Coronary artery (tissue), 2 donors: ENCODE results near the gene CPT2.
"Not testable (repeated sequence)": the region's sequence is repeated elsewhere in the genome, so short reads cannot be mapped to it uniquely, and the experiment has no call there.

ENCODE experiments used
- DNase-seq: peaks from one replicate; pipeline ENCODE4 v3.0.0-alpha.2; 2017; ENCODE audit warnings: low spot score
- H3K27ac ChIP-seq, 2 donors: fragments of 200-600 bp; sonication (generic); one replicate each; pipeline ENCODE4 v1.5.1; 2016 to 2019
- H3K4me3 ChIP-seq: fragments of 200-600 bp; sonication (generic); 2 replicates; pipeline ENCODE4 v1.5.1; 2016; ENCODE audit warnings: mild to moderate bottlenecking, moderate library complexity
- TF ChIP-seq, protein P1 (sequence below): fragments of 200-600 bp; sonication (generic); IDR thresholded peaks from one replicate; pipeline ENCODE4 v1.5.1; 2019; ENCODE audit warnings: antibody characterized with exemption

CPT2 gene

DNA sequence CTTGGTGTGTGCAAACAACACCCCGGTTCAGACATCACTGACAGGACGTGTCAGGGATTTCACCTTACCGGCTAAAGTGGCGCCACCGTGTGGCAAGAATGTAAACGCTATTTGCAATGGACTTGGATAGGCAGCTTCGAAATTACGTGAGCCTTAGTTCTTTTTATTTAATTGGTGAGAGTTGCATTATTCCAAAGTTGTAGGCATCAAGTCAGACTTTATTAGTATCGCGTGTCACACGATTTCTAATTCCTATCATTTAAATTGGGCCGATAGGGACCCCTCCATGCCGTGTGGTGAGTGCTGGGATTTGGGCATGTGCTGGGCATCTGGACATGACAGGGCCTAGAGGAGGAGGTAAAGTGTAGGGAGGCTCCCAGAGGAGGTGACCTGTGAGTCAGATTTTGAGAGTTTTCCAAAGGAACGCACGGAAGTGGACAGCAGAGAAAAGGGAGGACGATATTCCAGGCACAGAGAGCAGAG is 14.5 kb upstream of the CPT2 start:
- DNase-seq, result no peak
- no peak overlapping the region for H3K4me3 ChIP-seq
- H3K27ac ChIP-seq, result peak overlapping the region in 1 of 2 donors; percentile 69
- TF ChIP-seq, protein P1, sequence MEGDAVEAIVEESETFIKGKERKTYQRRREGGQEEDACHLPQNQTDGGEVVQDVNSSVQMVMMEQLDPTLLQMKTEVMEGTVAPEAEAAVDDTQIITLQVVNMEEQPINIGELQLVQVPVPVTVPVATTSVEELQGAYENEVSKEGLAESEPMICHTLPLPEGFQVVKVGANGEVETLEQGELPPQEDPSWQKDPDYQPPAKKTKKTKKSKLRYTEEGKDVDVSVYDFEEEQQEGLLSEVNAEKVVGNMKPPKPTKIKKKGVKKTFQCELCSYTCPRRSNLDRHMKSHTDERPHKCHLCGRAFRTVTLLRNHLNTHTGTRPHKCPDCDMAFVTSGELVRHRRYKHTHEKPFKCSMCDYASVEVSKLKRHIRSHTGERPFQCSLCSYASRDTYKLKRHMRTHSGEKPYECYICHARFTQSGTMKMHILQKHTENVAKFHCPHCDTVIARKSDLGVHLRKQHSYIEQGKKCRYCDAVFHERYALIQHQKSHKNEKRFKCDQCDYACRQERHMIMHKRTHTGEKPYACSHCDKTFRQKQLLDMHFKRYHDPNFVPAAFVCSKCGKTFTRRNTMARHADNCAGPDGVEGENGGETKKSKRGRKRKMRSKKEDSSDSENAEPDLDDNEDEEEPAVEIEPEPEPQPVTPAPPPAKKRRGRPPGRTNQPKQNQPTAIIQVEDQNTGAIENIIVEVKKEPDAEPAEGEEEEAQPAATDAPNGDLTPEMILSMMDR, result peak; percentile 72

DNA sequence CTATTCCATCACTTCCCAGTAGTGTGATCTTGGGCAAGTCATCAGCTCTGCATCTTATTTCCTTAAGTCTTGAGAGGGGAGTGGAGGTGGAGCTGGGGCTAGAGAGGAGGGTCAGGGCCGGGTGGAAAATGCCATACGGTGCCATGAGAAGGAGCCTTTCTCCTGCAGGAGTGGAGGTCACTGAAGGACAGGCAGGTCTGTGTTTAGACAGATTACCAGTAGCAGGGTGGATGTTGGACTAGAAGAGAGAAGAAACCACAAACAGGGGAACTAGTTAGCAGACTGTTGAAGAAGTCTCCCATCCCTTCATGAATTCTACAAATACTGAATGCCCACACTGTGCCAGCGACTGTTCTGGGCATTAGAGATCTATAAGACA is 13.9 kb upstream of the CPT2 start:
- Histone ChIP-seq H3K27ac (peak overlapping the region in 1 of 2 donors; percentile 69), H3K4me3 (no peak overlapping the region)
- DNase-seq, result peak; percentile 40
- TF ChIP-seq, protein P1, result no peak

DNA sequence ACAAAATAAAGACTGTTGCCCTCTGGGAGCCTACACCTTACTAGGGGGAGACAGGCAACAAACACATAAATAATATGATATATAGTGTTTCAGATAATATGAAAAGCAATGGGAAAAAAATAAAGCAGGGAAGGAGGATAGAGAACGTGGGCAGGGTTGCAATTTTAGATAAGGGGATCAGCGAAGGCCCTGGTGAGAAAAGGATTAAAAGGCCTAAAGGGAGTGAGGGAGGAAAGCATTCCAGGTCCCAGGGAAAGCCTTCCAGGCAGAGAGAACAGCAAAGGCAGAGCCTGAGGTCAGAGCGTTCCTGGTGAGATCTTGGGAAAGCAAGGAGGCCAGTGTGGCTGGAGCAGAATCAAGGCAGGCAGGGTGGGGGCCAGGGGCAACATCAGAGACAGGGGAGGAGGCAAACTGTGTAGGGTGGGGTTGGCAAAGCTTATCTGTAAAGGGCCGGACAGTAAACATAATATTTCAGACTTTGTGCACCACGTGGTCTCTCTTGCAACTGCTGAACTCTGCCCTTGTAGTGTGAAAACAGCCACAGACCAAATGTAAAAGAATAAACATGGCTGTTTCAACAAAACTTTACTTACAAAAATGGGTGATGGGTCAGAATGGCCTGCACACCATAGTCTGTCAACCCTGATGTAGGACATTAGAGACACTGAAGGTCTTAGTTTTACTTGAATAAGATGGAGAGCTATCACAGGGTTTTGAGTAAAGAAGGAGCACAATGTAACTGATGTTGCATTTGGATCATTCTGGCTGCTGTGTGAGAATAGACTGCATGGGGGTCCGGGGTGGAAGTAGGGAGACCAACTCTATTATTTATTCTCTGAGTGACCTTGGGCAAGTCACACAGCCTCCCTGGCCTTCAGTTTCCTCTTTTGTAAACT is 13.3 kb upstream of the CPT2 start:
- DNase-seq, result peak; percentile 71
- peak overlapping the region in 1 of 2 donors; percentile 69 for H3K27ac ChIP-seq

GRCh38 chr1:53185955-53186297 is 10.7 kb upstream of the CPT2 start:
- H3K27ac ChIP-seq, DNase-seq: not testable (repeated sequence)
- peak overlapping the region; percentile 61 for H3K4me3 ChIP-seq

More for the DNA sequence above, 13.3 kb upstream of the CPT2 start:
- TF ChIP-seq, protein P1, result no peak
- H3K4me3 ChIP-seq, result no peak overlapping the region

DNA sequence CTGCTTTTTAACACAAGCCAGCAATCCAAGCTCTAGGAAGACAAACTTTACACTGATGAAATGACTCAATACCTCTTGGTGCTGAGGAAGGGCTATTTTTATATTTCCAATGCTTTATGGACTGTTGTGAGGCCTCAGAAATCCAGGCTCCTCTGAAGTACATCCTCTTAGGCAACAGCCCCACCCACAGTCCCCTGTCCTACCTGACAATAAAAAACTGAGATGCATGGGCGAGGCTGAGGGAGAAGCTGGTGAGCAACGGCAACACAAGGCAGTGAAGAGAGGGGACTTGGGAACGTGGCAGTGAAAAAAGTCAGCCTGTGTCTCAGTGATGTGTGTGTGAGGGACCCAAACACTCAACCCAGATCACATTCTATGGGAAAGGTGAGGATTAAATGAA is 10.1 kb upstream of the CPT2 start:
- TF ChIP-seq, protein P1, result no peak
- no peak for DNase-seq
- Histone ChIP-seq H3K4me3 (no peak overlapping the region), H3K27ac (no peak overlapping the region)

DNA sequence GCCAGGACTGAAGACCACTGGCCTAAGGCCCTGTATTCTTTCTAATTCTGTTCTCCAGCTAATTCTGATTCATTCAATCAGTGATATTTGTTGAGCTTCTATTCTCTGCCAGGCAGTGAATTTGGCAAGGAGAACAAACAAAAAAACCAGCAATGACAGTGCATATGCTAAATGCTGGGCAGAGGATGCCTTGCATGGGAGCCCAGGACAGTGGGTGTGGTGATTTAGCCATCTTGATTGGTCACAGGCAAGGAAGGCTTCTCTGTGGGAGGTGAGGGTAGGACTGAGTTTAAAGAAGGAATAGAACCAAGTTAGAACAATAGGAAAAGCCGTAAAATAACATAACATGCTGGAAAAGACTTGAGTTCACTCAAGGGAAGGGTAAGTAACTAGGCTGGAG is 9.2 kb upstream of the CPT2 start:
- no peak overlapping the region for H3K27ac ChIP-seq
- TF ChIP-seq, protein P1, result no peak
- H3K4me3 ChIP-seq, result no peak overlapping the region
- DNase-seq, result no peak

GRCh38 chr1:53188099-53188498 is 8.5 kb upstream of the CPT2 start:
- DNase-seq, result no peak
- no peak overlapping the region for H3K27ac ChIP-seq
- TF ChIP-seq, protein P1, result no peak
- H3K4me3 ChIP-seq, result no peak overlapping the region
